Chondrocyte (in vitro differentiated cells): ENCODE measurements around the gene LNX1. TPM values are rescaled to one million over a fixed set of nuclear protein-coding genes. Genes with fewer than 3 reads are reported as not detected.
"Not testable (repeated sequence)": the region's sequence is repeated elsewhere in the genome, so short reads cannot be mapped to it uniquely, and the experiment has no call there.

Experiments
- DNase-seq: peaks from one replicate; pipeline ENCODE4 v3.0.0; 2021; ENCODE audit warnings: mixed read lengths, low spot score
- H3K27ac Mint-ChIP-seq: one replicate; pipeline ENCODE4 v1.8.0; 2021; ENCODE audit warnings: mild to moderate bottlenecking, moderate library complexity, mixed read lengths; ENCODE audit not compliant: unreplicated experiment
- H3K27me3 Mint-ChIP-seq: 2 replicates; pipeline ENCODE4 v1.8.0; 2021; ENCODE audit warnings: low read depth, mixed read lengths
- H3K36me3 Mint-ChIP-seq: 2 replicates; pipeline ENCODE4 v1.8.0; 2021; ENCODE audit warnings: low read depth, mixed read lengths
- H3K4me1 Mint-ChIP-seq: 2 replicates; pipeline ENCODE4 v1.8.0; 2021; ENCODE audit warnings: low read depth, mild to moderate bottlenecking, mixed read lengths
- H3K4me3 Mint-ChIP-seq: one replicate; pipeline ENCODE4 v1.8.0; 2021; ENCODE audit warnings: mild to moderate bottlenecking, moderate library complexity, mixed read lengths; ENCODE audit not compliant: unreplicated experiment
- H3K9me3 Mint-ChIP-seq: 2 replicates; pipeline ENCODE4 v1.8.0; 2021; ENCODE audit warnings: low read depth, mixed read lengths
- total RNA-seq: library from RNA; stranded (reverse); gene quantifications from 3 replicates; pipeline ENCODE4 v1.2.1, GENCODE V29; 2021
- TF ChIP-seq, protein P1 (sequence below): fragments of 200-600 bp; sonication (generic); IDR thresholded peaks from 2 replicates; pipeline ENCODE4 v1.5.0; 2021; ENCODE audit warnings: antibody characterized with exemption, mild to moderate bottlenecking, moderate library complexity

LNX1 gene
- total RNA-seq, 1 donor from 2014 or later = 1.8 TPM

DNA sequence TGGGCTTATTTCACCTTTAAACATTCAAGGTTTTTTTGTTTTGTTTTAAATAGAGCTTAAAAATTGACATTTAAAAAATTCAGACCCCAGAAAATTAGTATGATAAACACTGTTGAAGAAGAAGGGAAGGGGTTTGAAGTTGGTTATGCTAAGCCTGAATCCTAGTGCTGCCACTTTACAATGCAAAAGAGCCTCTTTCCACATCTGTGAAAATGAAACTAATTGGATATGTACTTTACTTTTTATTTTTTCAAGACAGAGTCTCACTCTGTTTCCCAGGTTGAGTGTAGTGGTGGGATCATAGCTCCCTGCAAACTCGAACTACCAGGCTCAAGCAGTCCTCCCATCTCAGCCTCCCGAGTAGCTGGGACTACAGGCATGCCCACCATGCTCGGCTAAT, 172.1 kb downstream of the LNX1 start:
- no peak overlapping the region for H3K27ac Mint-ChIP-seq
- no peaks in the 10 kb centered on the region for H3K27me3 Mint-ChIP-seq
- peaks cover 2% of the 10 kb centered on the region for H3K36me3 Mint-ChIP-seq
- no peak overlapping the region for H3K4me3 Mint-ChIP-seq
- DNase-seq = no peak
- TF ChIP-seq, protein P1, sequence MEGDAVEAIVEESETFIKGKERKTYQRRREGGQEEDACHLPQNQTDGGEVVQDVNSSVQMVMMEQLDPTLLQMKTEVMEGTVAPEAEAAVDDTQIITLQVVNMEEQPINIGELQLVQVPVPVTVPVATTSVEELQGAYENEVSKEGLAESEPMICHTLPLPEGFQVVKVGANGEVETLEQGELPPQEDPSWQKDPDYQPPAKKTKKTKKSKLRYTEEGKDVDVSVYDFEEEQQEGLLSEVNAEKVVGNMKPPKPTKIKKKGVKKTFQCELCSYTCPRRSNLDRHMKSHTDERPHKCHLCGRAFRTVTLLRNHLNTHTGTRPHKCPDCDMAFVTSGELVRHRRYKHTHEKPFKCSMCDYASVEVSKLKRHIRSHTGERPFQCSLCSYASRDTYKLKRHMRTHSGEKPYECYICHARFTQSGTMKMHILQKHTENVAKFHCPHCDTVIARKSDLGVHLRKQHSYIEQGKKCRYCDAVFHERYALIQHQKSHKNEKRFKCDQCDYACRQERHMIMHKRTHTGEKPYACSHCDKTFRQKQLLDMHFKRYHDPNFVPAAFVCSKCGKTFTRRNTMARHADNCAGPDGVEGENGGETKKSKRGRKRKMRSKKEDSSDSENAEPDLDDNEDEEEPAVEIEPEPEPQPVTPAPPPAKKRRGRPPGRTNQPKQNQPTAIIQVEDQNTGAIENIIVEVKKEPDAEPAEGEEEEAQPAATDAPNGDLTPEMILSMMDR = no peak
- no peaks in the 10 kb centered on the region for H3K9me3 Mint-ChIP-seq
- peaks cover 8% of the 10 kb centered on the region for H3K4me1 Mint-ChIP-seq

DNA sequence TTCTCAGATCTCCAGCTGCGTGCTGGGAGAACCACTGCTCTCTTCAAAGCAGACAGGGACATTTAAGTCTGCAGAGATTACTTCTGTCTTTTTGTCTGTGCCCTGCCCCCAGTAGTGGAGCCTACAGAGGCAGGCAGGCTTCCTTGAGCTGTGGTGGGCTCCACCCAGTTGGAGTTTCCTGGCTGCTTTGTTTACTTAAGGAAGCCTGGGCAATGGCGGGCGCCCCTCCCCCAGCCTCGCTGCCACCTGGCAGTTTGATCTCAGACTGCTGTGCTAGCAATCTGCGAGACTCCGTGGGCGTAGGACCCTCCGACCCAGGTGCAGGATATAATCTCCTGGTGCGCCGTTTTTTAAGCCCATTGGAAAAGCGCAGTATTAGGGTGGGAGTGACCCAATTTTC, 181.8 kb downstream of the LNX1 start:
- not testable (repeated sequence) for H3K27me3 Mint-ChIP-seq, H3K9me3 Mint-ChIP-seq, H3K4me3 Mint-ChIP-seq, DNase-seq, H3K27ac Mint-ChIP-seq
- peaks cover 19% of the 10 kb centered on the region for H3K4me1 Mint-ChIP-seq
- H3K36me3 Mint-ChIP-seq = peaks cover 25% of the 10 kb centered on the region

Other genes starting within 250 kb of the LNX1 start
- gene SCFD2, start 225.4 kb downstream of the LNX1 start, total RNA-seq = 10.7 to 30.5 TPM (median 10.8 TPM) in 3 replicates
- gene FIP1L1, start 213.8 kb downstream of the LNX1 start, total RNA-seq = 46.0 to 50.9 TPM (median 46.0 TPM) in 3 replicates